Vagina (tissue), 2 donors: Measurements from ENCODE around the gene CDCA7L. TPM values are rescaled to one million over a fixed set of nuclear protein-coding genes. Genes with fewer than 3 reads are reported as not detected.

ENCODE experiments used
- DNase-seq, 2 donors: peaks; one replicate each; pipeline ENCODE4 v3.0.0-alpha.2; 2017; ENCODE audit errors: extremely low spot score in 2 of 2
- H3K27ac ChIP-seq: fragments of 200-600 bp; sonication (generic); one replicate; pipeline ENCODE4 v1.5.1; 2019
- H3K27me3 ChIP-seq: fragments of 200-600 bp; sonication (generic); one replicate; pipeline ENCODE4 v1.5.1; 2019
- H3K36me3 ChIP-seq, 2 donors: fragments of 200-600 bp; sonication (generic); one replicate each; pipeline ENCODE4 v1.5.1; 2017 to 2019
- H3K4me1 ChIP-seq: fragments of 200-600 bp; sonication (generic); one replicate; pipeline ENCODE4 v1.5.1; 2019
- H3K4me3 ChIP-seq, 2 donors: fragments of 200-600 bp; sonication (generic); 1 replicate in 1 of 2; 2 replicates in 1 of 2; pipeline ENCODE4 v1.5.1; 2016 to 2019
- H3K9me3 ChIP-seq: fragments of 200-600 bp; sonication (generic); one replicate; pipeline ENCODE4 v1.5.1; 2019
- CTCF ChIP-seq, 3 experiments: fragments of 450-650 bp in 2 of 3; fragments of 200-600 bp in 1 of 3; sonication (generic) in 1 of 3; IDR thresholded peaks; one replicate each; pipeline ENCODE4 v1.5.1; 2017 to 2019; ENCODE audit warnings: antibody characterized with exemption in 3 of 3, mild to moderate bottlenecking in 2 of 3, moderate library complexity in 2 of 3
- POLR2A ChIP-seq, 2 donors: fragments of 450-650 bp; IDR thresholded peaks; one replicate each; pipeline ENCODE4 v1.6.1; 2017; ENCODE audit warnings: antibody characterized with exemption in 2 of 2, mild to moderate bottlenecking in 2 of 2, moderate library complexity in 2 of 2
- POLR2AphosphoS5 ChIP-seq, 2 donors: sonication (generic); formaldehyde crosslinking; IDR thresholded peaks; one replicate each; pipeline ENCODE4 v1.9.0; 2017; ENCODE audit warnings: antibody characterized with exemption in 2 of 2, mild to moderate bottlenecking in 2 of 2, low read depth in 1 of 2; ENCODE audit not compliant: insufficient read depth in 1 of 2
- intact Hi-C: fragments of 100-400 bp; cut with DNase I; formaldehyde crosslinking; loops from one replicate; pipeline ENCODE4 v1.15.1; 2023
- total RNA-seq: library from RNA; depleted of rRNA; stranded (reverse); fragments of >200 nt; gene quantifications from one replicate; pipeline ENCODE4 v1.2.3, GENCODE V29; 2016

Gene CDCA7L
- total RNA-seq, 1 donor from 2014 or later = 44.0 TPM

GRCh38 chr7:21918216-21918615 is 27.5 kb downstream of the CDCA7L start:
- no peak overlapping the region for H3K27ac ChIP-seq
- no peaks in the 10 kb centered on the region for H3K9me3 ChIP-seq
- H3K4me3 ChIP-seq = no peak overlapping the region
- TF ChIP-seq CTCF (IDR thresholded peaks at IDR 0.05) (no peak), POLR2A (IDR thresholded peaks at IDR 0.05) (no peak), POLR2AphosphoS5 (IDR thresholded peaks at IDR 0.05; ENCODE audit: insufficient read depth in 1 of 2, low read depth in 1 of 2) (no peak)
- H3K36me3 ChIP-seq = no peaks in the 10 kb centered on the region
- no peaks in the 10 kb centered on the region for H3K27me3 ChIP-seq
- intact Hi-C loops = no loop called here
- H3K4me1 ChIP-seq = no peaks in the 10 kb centered on the region
- no peak for DNase-seq

GRCh38 chr7:21916629-21917028 is 29.1 kb downstream of the CDCA7L start:
- Histone ChIP-seq H3K27ac (no peak overlapping the region), H3K36me3 (no peaks in the 10 kb centered on the region), H3K4me3 (no peak overlapping the region), H3K9me3 (no peaks in the 10 kb centered on the region), H3K4me1 (peaks cover 12% of the 10 kb centered on the region), H3K27me3 (no peaks in the 10 kb centered on the region)
- no peak for TF ChIP-seq POLR2AphosphoS5 (IDR thresholded peaks at IDR 0.05; ENCODE audit: insufficient read depth in 1 of 2, low read depth in 1 of 2)
- no peak for TF ChIP-seq POLR2A (IDR thresholded peaks at IDR 0.05)
- TF ChIP-seq CTCF (IDR thresholded peaks at IDR 0.05) = no peak
- no peak for DNase-seq
- intact Hi-C loops = no loop called here

DNA sequence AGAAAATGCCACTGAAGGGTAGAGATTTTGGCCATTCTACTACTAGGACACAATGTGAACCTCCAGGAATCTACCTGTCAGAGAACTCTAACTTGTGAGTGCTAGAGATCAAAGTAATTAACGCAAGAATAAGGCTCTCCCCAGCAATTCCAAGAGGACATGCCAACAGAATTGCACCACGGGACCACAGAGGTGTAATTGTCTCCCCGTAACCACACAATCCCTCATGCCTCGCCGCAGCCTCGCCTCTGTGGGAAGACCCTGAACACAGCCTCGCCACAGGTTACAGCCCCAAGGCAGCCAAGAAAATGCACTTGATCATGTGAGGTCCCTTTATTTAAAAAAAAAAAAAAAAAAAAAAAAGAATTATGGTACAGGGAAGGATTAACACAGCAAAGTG is 29.5 kb downstream of the CDCA7L start:
- H3K36me3 ChIP-seq = no peaks in the 10 kb centered on the region
- H3K27me3 ChIP-seq = no peaks in the 10 kb centered on the region
- no peak overlapping the region for H3K4me3 ChIP-seq
- no peak for TF ChIP-seq POLR2AphosphoS5 (IDR thresholded peaks at IDR 0.05; ENCODE audit: insufficient read depth in 1 of 2, low read depth in 1 of 2)
- no peak for TF ChIP-seq POLR2A (IDR thresholded peaks at IDR 0.05)
- TF ChIP-seq CTCF (IDR thresholded peaks at IDR 0.05) = no peak
- no peak overlapping the region for H3K27ac ChIP-seq
- no peaks in the 10 kb centered on the region for H3K9me3 ChIP-seq
- DNase-seq = no peak
- intact Hi-C loops = no loop called here
- peaks cover 12% of the 10 kb centered on the region for H3K4me1 ChIP-seq

GRCh38 chr7:21915140-21915539 is 30.6 kb downstream of the CDCA7L start:
- no peak overlapping the region for H3K27ac ChIP-seq
- H3K4me1 ChIP-seq = peaks cover 12% of the 10 kb centered on the region
- no peaks in the 10 kb centered on the region for H3K27me3 ChIP-seq
- no peaks in the 10 kb centered on the region for H3K36me3 ChIP-seq
- H3K4me3 ChIP-seq = no peak overlapping the region
- no peaks in the 10 kb centered on the region for H3K9me3 ChIP-seq
- DNase-seq = no peak
- intact Hi-C loops = no loop called here
- TF ChIP-seq CTCF (IDR thresholded peaks at IDR 0.05) = no peak
- TF ChIP-seq POLR2AphosphoS5 (IDR thresholded peaks at IDR 0.05; ENCODE audit: insufficient read depth in 1 of 2, low read depth in 1 of 2) = no peak
- no peak for TF ChIP-seq POLR2A (IDR thresholded peaks at IDR 0.05)

- no peaks in the 10 kb centered on the region for H3K36me3 ChIP-seq
- DNase-seq = no peak
- peaks cover 12% of the 10 kb centered on the region for H3K4me1 ChIP-seq
- H3K27ac ChIP-seq = no peak overlapping the region
- no peak for TF ChIP-seq POLR2A (IDR thresholded peaks at IDR 0.05)
- no peak for TF ChIP-seq CTCF (IDR thresholded peaks at IDR 0.05)
- no peak for TF ChIP-seq POLR2AphosphoS5 (IDR thresholded peaks at IDR 0.05; ENCODE audit: insufficient read depth in 1 of 2, low read depth in 1 of 2)
- H3K27me3 ChIP-seq = no peaks in the 10 kb centered on the region
- no peak overlapping the region for H3K4me3 ChIP-seq
- H3K9me3 ChIP-seq = no peaks in the 10 kb centered on the region
- intact Hi-C loops = no loop called here
Measured at GRCh38 chr7:21914671-21915070, 31.0 kb downstream of the CDCA7L start.
